Esophagus squamous epithelium (tissue), 5 donors: Measurements from ENCODE around the gene INAFM1. TPM values are rescaled to one million over a fixed set of nuclear protein-coding genes. Genes with fewer than 3 reads are reported as not detected.
"Not testable (repeated sequence)": the region's sequence is repeated elsewhere in the genome, so short reads cannot be mapped to it uniquely, and the experiment has no call there.

Experiments
- DNase-seq: peaks from one replicate; lab custom pipeline; 2025; lab: John Stamatoyannopoulos, UW
- H3K27ac ChIP-seq, 4 donors: fragments of 200-600 bp; sonication (generic); one replicate each; pipeline ENCODE4 v1.5.1; 2016 to 2019; ENCODE audit warnings: mild to moderate bottlenecking in 1 of 4
- H3K27me3 ChIP-seq, 4 donors: fragments of 200-600 bp; sonication (generic); 1 replicate in 3 of 4; 2 replicates in 1 of 4; pipeline versions ENCODE4 v1.5.1 to v1.6.0; 2017 to 2021; ENCODE audit warnings: antibody characterized with exemption in 1 of 4
- H3K36me3 ChIP-seq, 3 donors: fragments of 200-600 bp; sonication (generic); one replicate each; pipeline ENCODE4 v1.5.1; 2016 to 2019
- H3K4me1 ChIP-seq, 3 donors: fragments of 200-600 bp; sonication (generic); one replicate each; pipeline ENCODE4 v1.5.1; 2017 to 2019
- H3K4me3 ChIP-seq, 4 donors: fragments of 200-600 bp; sonication (generic); 1 replicate in 3 of 4; 2 replicates in 1 of 4; pipeline ENCODE4 v1.5.1; 2016 to 2019; ENCODE audit warnings: mild to moderate bottlenecking in 2 of 4, moderate library complexity in 1 of 4
- H3K9me3 ChIP-seq, 3 donors: fragments of 200-600 bp; sonication (generic); one replicate each; pipeline ENCODE4 v1.5.1; 2016 to 2019
- POLR2A ChIP-seq, 4 donors: fragments of 450-650 bp; IDR thresholded peaks; one replicate each; pipeline ENCODE4 v1.6.1; 2017; ENCODE audit warnings: antibody characterized with exemption in 4 of 4, mild to moderate bottlenecking in 4 of 4, moderate library complexity in 3 of 4
- WGBS, 2 donors: methylation state at CpG; one replicate each; pipeline ENCODE4 v1.1.5; 2018; 5-methylcytosine and 5-hydroxymethylcytosine counted together
- intact Hi-C: fragments of 100-400 bp; cut with DNase I; formaldehyde crosslinking; loops from one replicate; pipeline ENCODE4 v1.15.0; 2022
- total RNA-seq, 4 donors: library from RNA; depleted of rRNA; stranded (reverse); fragments of >200 nt; gene quantifications; one replicate each; pipeline ENCODE4 v1.1.0, GENCODE V29; 2016
- TF ChIP-seq, protein P1 (sequence below), 6 experiments: fragments of 450-650 bp in 4 of 6; fragments of 200-600 bp in 2 of 6; sonication (generic) in 2 of 6; IDR thresholded peaks; one replicate each; pipeline ENCODE4 v1.5.1; 2016 to 2019; ENCODE audit warnings: antibody characterized with exemption in 6 of 6, mild to moderate bottlenecking in 4 of 6, moderate library complexity in 4 of 6
- donor health status: DM: yes; HTN: yes; CAD: no.

The INAFM1 gene
- total RNA-seq, 4 donors from 2014 or later: 1.4 to 8.2 (median 3.5) TPM

DNA sequence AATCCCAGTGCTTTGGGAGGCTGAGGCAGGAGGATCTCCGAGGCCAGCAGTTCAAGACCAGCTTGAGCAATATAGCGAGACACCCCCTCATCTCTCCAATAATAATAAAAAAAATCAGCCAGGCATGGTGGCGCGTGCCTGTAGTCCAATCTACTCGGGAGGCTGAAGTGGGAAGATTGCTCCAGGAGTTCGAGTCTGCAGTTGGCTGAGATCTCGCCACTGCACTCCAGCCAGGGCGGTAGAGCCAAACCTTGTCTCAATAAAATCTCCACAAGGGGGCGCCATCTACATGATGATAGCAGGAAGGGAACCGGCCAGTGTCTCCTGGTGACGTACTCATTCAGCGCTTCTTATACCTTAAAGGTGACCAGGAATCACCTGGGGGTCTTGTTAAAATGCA lies 21.4 kb downstream of the INAFM1 start:
- DNase-seq: no peak
- intact Hi-C loops: loop anchor here (10.0 kb wide), 1 partner anchor 109 kb away; no protein-coding TSS in a partner anchor
- no peaks in the 10 kb centered on the region for H3K9me3 ChIP-seq
- no peak overlapping the region for H3K27ac ChIP-seq
- H3K36me3 ChIP-seq: no peaks in the 10 kb centered on the region
- H3K4me3 ChIP-seq: no peak overlapping the region
- WGBS, 2 donors: 24 to 35% methylated on average over 10 to 12 of the region's 12 CpGs
- H3K27me3 ChIP-seq: no peaks in the 10 kb centered on the region
- TF ChIP-seq, protein P1, sequence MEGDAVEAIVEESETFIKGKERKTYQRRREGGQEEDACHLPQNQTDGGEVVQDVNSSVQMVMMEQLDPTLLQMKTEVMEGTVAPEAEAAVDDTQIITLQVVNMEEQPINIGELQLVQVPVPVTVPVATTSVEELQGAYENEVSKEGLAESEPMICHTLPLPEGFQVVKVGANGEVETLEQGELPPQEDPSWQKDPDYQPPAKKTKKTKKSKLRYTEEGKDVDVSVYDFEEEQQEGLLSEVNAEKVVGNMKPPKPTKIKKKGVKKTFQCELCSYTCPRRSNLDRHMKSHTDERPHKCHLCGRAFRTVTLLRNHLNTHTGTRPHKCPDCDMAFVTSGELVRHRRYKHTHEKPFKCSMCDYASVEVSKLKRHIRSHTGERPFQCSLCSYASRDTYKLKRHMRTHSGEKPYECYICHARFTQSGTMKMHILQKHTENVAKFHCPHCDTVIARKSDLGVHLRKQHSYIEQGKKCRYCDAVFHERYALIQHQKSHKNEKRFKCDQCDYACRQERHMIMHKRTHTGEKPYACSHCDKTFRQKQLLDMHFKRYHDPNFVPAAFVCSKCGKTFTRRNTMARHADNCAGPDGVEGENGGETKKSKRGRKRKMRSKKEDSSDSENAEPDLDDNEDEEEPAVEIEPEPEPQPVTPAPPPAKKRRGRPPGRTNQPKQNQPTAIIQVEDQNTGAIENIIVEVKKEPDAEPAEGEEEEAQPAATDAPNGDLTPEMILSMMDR (IDR thresholded peaks at IDR 0.05): peak; percentile 71 to 83 (median 76)
- TF ChIP-seq POLR2A (IDR thresholded peaks at IDR 0.05): no peak
- H3K4me1 ChIP-seq: peaks cover 0 to 5% (median 0%) of the 10 kb centered on the region in 3 donors

DNA sequence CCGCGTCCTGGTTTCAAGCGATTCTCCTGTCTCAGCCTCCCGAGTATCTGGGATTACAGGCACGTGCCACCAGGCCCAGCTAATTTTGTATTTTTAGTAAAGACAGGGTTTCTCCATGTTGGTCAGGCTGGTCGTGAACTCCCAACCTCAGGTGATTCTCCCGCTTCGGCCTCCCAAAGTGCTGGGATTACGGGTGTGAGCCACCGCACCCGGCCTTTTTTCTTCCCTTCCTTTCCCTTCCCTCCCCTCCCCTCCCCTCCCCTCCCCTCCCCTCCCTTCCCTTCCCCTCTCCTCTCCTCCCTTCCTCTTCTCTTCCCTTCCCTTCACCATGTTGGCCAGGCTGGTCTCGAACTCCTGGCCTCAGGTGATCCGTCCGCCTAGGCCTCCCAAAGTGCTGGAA lies 26.2 kb downstream of the INAFM1 start:
- H3K4me1 ChIP-seq: peaks cover 0 to 14% (median 5%) of the 10 kb centered on the region in 3 donors
- not testable (repeated sequence) for H3K4me3 ChIP-seq, DNase-seq, H3K27me3 ChIP-seq, H3K9me3 ChIP-seq, H3K27ac ChIP-seq, H3K36me3 ChIP-seq
- intact Hi-C loops: loop anchor here (10.0 kb wide), 1 partner anchor 124 kb away; no protein-coding TSS in a partner anchor
- 92 to 93% methylated on average over 9 to 14 of the region's 14 CpGs for WGBS, 2 donors

DNA sequence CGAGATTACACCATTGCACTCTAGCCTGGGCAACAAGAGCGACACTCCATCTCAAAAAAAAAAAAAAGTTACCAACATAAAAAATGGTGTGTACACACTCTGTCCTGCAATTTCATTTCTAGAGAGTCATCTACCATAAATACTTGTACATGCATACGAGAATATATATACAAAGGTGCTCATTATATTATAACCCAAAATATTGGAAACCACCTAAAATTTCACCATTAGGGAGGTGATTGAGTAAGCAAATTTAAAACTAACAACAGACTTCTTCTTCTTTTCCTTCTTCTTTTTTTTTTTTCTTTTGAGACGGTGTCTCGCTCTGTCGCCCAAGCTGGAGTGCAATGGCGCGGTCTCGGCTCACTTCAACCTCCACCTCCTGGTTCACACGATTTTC lies 27.6 kb downstream of the INAFM1 start:
- Histone ChIP-seq H3K27ac (no peak overlapping the region), H3K4me1 (peaks cover 0 to 10% (median 5%) of the 10 kb centered on the region in 3 donors), H3K9me3 (no peaks in the 10 kb centered on the region), H3K27me3 (no peaks in the 10 kb centered on the region), H3K4me3 (no peak overlapping the region), H3K36me3 (no peaks in the 10 kb centered on the region)
- DNase-seq: no peak
- intact Hi-C loops: loop anchor here (10.0 kb wide), 1 partner anchor 123 kb away; no protein-coding TSS in a partner anchor
- no peak for TF ChIP-seq POLR2A (IDR thresholded peaks at IDR 0.05)
- WGBS, 2 donors: 76 to 77% methylated on average over 10 of the region's 10 CpGs

DNA sequence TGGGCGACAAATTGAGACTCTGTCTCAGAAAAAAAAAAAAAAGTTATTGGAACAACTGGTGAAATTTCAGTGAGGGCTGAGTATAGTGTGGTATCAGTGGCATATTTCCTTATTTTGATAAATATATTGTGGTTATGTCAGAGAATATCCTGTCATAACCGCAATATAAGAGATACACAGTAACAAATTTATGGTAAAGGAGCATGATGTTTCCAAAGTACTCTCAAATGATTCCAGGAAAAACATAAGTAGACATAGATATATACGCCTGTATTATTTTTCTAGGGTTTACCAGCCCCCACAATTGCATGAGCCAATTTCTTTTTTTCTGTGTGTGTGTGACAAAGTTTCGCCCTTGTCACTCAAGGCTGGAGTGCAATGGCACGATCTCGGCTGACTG lies 29.3 kb downstream of the INAFM1 start:
- H3K4me3 ChIP-seq: no peak overlapping the region
- no peaks in the 10 kb centered on the region for H3K36me3 ChIP-seq
- intact Hi-C loops: loop anchor here (10.0 kb wide), 1 partner anchor 121 kb away; no protein-coding TSS in a partner anchor
- no peak for DNase-seq
- H3K4me1 ChIP-seq: peaks cover under 1 to 15% (median 5%) of the 10 kb centered on the region in 3 donors
- H3K9me3 ChIP-seq: no peaks in the 10 kb centered on the region
- TF ChIP-seq, protein P1 (IDR thresholded peaks at IDR 0.05): no peak
- no peak for TF ChIP-seq POLR2A (IDR thresholded peaks at IDR 0.05)
- WGBS, 2 donors: 63 to 88% methylated on average over 6 of the region's 6 CpGs
- no peak overlapping the region for H3K27ac ChIP-seq
- H3K27me3 ChIP-seq: no peaks in the 10 kb centered on the region

DNA sequence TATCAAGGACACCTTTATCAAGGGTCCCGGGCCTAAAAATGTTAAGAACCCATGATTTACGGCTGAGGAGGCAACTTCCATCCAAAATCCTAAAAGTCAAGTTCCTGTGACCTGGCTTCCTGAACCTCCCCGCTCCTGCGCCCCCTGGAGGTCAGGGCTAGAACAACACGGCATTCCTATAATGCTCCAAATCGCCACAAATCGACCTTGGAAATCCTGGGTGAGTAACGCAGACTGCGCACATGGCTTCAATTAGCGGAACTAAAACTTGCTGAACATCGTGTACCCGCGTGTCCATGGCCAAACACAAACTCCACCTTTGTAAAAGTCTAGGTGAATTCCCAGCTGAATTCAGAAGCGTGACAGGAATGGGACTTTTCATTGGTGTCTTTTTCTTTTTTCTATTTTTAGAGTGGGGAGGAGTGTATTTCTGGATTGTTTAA lies 30.6 kb downstream of the INAFM1 start:
- no peak for TF ChIP-seq POLR2A (IDR thresholded peaks at IDR 0.05)
- TF ChIP-seq, protein P1 (IDR thresholded peaks at IDR 0.05): peak; percentile 76 to 91 (median 86)

DNA sequence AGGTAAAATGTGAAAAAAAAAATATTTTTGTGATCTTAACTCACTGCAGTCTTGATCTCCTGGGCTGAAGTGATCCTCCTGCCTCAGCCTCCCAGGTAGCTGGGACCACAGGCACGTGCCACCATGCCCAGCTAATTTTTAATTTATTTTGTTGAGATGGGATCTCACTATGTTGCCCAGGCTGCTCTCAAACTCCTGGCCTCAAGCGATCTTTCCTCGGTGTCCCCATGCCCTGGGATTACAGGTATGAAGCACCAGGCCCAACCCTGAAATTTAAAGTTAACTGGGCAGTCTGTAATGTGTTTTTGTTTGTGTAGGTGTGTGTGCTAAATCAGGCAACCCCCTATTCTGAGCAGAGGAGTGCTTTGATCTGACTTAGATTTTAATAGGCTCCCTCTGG lies 31.6 kb downstream of the INAFM1 start:
- no peaks in the 10 kb centered on the region for H3K36me3 ChIP-seq
- intact Hi-C loops: loop anchor here (10.0 kb wide), 1 partner anchor 118 kb away; no protein-coding TSS in a partner anchor
- no peaks in the 10 kb centered on the region for H3K9me3 ChIP-seq
- H3K27ac ChIP-seq: no peak overlapping the region
- H3K4me3 ChIP-seq: no peak overlapping the region
- TF ChIP-seq, protein P1 (IDR thresholded peaks at IDR 0.05): no peak
- TF ChIP-seq POLR2A (IDR thresholded peaks at IDR 0.05): no peak
- peaks cover 2 to 18% (median 5%) of the 10 kb centered on the region in 3 donors for H3K4me1 ChIP-seq
- WGBS, 2 donors: 81 to 88% methylated on average over 3 of the region's 3 CpGs
- no peak for DNase-seq
- peaks cover 0 to 8% (median 0%) of the 10 kb centered on the region in 4 donors for H3K27me3 ChIP-seq

More for the DNA sequence above, 30.6 kb downstream of the INAFM1 start:
- Histone ChIP-seq H3K27me3 (peaks cover 0 to under 1% (median 0%) of the 10 kb centered on the region in 4 donors), H3K4me1 (peaks cover 2 to 18% (median 5%) of the 10 kb centered on the region in 3 donors), H3K36me3 (no peaks in the 10 kb centered on the region), H3K9me3 (no peaks in the 10 kb centered on the region), H3K27ac (no peak overlapping the region), H3K4me3 (no peak overlapping the region)
- intact Hi-C loops: loop anchor here (10.0 kb wide), 1 partner anchor 119 kb away; no protein-coding TSS in a partner anchor
- DNase-seq: no peak
- 3 to 5% methylated on average over 14 of the region's 14 CpGs for WGBS, 2 donors
